ENCODE measurements around the gene ANO9.

The ANO9 gene

GRCh38 chr11:385594-386351 is 56.0 kb downstream of the ANO9 start:
- FAIRE-seq: no peak
- DNase-seq (ENCODE audit: low spot score): no peak

GRCh38 chr11:384511-384910 is 57.3 kb downstream of the ANO9 start:
- no peak for DNase-seq (ENCODE audit: low spot score)
- no peak for FAIRE-seq

DNA sequence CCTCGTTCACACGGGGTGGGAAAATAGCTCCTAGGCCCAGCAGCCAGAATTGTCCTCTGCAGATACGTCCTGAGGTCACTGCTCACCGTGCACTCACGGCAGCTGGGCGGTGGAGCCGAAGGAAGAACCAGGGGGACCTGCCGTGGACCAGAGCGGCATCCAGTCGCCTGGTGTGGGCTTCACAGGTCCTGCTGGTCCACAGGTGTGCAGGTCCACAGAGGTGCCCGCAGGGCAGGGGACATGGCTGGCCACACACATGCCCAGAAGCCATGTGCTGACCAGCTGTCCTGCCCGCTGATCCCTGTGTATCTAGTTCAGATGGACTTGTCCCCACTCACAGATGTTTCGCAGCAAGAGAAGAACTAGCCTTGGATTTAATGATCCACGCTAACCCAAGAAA is 58.4 kb downstream of the ANO9 start:
- DNase-seq (ENCODE audit: low spot score): no peak
- FAIRE-seq: no peak

DNA sequence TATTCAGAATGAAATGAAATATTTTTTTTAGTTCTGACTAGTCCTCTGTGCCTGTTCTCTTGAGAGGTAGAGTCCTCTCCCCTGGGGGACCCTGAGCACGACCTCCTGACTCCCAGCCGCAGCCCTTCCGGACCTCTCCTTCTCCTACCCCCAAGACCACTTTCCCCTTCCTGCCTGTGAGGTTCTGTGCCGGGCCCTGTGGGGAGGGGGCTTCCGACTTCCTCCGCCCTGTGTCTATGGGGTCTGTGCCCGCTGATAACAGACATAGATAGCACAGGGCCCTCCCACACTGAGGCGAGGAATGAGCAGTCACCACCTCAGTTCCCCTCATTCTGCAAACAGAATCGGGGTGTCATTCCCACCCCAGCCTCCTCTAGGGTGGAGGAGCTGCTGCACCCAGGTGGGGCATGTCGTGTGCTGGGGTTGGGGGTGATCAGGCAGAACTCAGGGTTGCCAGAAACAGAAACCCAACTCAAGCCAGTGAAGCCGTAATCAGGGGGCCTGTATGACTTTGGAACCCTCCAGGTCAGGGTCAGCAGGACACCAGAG is 59.7 kb downstream of the ANO9 start:
- no peak for FAIRE-seq
- DNase-seq (ENCODE audit: low spot score): no peak

DNA sequence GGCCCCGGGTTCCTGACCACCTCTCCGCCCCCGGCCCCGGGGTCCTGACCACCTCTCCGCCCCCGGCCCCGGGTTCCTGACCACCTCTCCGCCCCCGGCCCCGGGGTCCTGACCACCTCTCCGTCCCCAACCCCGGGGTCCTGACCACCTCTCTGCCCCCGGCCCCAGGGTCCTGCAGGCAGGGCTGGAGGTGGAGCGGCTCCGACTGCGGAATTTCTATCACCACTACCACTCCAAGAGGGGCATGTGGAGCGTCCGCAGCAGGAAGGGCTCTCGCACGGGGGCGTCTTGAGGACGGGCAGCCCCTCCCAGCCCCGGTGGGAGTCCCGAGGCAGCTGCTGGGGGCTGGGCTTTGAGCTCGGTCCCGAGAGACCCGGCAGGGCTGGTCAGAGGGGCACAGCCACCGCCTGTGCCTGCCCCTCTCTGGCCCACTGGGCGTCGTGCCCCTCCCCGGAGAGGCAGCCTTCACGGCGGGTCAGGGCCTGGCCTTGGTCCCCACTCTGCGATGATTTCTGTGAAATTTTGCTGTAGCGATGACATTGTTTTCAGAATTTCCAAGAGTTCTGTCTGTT is 60.2 kb downstream of the ANO9 start:
- FAIRE-seq: no peak
- no peak for DNase-seq (ENCODE audit: low spot score)

DNA sequence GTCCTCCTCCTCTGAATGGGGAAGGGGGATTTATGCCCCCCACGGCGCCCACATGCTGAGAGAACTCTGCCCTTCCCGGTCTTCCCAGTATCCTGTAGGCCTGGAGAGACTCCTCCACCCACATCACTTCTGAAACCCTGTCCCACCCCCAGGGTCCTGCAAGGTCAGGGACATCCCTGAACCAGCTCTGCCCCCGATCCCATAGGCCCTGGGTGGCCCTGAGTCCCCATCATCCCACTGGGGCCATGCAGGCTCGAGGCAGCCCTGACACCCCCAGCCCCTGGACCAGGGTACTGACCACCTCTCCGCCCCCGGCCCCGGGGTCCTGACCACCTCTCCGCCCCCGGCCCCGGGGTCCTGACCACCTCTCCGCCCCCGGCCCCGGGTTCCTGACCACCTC is 60.8 kb downstream of the ANO9 start:
- FAIRE-seq: no peak
- DNase-seq (ENCODE audit: low spot score): no peak

DNA sequence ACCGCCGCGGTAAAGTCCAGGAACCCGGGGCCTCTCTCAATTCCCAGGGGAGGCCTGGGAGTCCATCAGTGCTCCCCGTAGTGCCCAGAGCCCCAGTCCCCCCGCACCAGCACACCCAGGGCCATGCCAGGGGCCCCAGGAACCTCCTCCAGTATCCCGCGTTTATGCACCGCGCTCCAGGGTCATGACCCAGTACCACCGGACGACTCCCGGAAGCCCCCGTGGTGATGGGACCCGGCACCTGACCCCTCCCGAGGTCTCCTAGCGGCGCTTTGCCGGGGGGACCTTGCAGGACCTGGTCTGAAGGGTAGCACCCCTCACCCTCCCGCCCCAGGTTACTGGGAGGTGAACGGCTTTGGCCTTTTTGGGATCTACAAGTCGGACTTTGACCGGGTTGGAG is 61.3 kb downstream of the ANO9 start:
- FAIRE-seq: no peak
- DNase-seq (ENCODE audit: low spot score): no peak

- DNase-seq (ENCODE audit: low spot score) (no peak), FAIRE-seq (no peak)
These were observed 61.7 kb downstream of the ANO9 start for GRCh38 chr11:380095-380480.

- no peak for FAIRE-seq
These were observed 62.4 kb downstream of the ANO9 start for GRCh38 chr11:379205-380094.

DNA sequence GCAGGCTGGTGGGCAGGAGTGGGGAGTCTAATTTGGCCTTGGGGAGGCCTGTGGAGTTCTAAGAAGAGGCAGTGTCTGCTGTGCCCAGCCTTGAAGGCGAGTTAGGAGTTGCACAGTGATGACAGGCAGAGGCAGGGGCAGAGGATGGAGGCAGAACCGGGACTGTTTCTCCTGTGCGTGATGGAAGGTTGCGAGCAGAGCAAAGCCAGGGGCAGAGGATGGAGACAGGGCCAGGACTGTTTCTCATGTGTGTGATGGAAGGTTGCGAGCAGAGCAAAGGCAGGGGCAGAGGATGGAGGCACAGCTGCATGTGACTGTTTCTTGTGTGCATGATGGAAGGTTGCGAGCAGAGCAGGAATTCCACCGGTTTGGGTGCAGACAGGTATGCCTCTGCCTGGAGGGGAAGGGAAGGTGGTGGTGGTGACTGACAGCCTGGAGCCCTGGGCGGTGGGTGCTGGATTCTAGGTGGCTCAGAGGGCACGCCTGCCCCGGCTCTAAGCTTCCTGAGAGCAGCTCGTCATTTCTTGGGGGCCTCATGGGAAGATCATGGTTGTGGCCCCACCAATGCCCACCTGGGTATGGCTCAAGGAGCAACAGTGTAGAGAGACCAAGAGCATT is 63.8 kb downstream of the ANO9 start:
- DNase-seq (ENCODE audit: low spot score) (no peak), FAIRE-seq (no peak)

More at GRCh38 chr11:379205-380094, 62.4 kb downstream of the ANO9 start:
- no peak for DNase-seq (ENCODE audit: low spot score)

DNA sequence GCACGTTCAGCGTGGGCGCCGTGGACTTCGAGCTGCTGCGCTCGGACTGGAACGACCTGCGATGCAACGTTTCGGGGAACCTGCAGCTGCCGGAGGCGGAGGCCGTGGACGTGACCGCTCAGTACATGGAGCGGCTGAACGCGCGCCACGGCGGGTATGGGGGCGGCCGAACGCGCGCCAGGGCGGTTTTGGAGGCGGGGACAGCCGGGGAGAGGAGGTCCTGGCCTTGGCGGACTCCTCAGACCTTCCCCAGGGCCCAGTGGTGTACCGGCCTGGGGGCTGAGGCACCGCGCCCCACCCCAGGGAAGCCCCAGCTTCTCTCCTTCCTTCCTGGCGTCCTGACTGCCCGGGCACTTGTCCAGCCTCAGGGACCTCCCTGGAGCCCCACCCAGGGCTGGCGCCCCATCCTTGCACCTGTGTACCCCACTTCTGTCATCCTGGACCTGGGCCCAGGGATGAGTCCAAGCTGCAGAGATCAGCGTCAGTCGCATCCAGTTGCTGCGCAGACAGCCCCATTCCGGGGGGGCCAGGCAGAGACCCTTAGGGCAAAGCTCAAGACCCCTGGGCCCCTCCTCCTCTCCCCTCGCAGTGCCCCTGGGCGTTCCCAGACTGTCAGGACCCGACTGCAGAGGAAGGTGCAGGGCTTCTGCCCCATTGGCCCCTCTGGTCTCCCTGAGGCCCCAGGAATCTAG is 64.5 kb downstream of the ANO9 start:
- FAIRE-seq (no peak), DNase-seq (ENCODE audit: low spot score) (no peak)

DNA sequence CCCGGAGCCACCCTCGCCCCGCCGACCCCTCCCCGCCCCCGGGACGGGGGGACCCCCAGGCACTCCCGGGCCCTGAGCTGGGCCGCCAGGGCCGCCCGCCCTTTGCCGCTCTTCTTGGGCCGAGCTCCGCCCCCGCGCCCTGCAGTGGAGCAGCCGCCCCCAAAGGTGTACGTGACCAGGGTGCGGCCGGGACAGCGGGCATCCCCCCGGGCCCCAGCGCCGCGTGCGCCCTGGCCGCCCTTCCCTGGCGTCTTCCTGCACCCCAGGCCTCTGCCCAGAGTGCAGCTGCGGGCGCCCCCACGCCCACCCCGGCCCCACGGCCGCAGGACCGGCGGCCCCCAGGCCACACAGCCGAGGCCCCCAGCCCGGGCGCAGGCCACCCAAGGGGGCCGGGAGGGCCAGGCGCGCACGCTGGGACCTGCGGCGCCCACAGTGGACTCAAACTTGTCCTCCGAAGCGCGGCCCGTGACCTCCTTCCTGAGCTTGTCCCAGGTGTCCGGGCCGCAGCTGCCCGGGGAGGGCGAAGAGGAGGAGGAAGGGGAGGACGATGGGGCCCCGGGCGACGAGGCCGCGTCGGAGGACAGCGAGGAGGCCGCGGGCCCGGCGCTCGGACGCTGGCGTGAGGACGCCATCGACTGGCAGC is 65.2 kb downstream of the ANO9 start:
- FAIRE-seq (no peak), DNase-seq (ENCODE audit: low spot score) (no peak)

GRCh38 chr11:375065-376025 is 66.5 kb downstream of the ANO9 start:
- no peak for DNase-seq (ENCODE audit: low spot score)
- no peak for FAIRE-seq

GRCh38 chr11:373716-374551 is 67.9 kb downstream of the ANO9 start:
- no peak for FAIRE-seq
- DNase-seq (ENCODE audit: low spot score): no peak

GRCh38 chr11:372809-373715 is 68.7 kb downstream of the ANO9 start:
- DNase-seq (ENCODE audit: low spot score): no peak
- FAIRE-seq: no peak

DNA sequence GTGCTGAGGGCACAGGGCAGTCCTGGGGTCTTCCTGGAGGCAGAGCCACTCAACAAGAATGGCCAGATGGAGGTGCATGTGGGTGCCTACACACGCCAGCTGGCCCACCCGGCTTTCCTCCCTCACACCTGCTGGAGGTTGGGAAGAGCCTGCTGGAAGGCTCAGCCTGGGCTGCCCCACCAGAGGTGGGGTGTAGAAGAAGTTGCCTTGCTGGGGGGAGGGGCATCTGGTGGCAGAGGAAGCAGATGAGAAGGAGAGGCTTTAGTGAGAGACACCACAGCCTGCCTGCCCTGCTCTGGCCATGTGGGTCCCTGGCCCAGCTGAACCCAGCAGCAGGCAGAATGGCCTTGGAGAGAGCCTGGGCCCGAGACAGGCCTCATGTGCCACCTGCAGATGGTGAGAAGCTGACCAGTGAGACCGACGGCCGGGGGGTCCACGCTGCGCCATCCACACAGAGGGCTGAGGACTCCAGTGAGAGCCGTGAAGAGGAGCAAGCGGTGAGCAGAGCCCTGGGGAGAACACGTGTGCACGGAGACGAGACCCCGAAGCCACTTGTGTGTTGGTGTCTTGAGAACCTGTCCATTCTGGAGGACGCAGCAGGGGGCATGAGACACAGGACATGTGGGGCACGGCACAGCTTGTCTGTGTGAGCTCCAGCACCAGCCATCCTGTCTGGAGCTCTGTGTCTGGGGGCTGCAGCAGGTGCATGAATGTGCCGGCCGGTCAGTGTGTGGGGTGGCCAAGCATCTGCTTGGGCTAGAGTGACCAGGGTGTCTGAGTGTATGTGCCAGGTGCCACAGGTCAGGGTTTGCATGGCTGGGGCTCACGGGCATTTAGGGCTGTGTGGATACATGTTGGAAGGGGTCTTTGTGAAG is 69.9 kb downstream of the ANO9 start:
- no peak for FAIRE-seq
- no peak for DNase-seq (ENCODE audit: low spot score)
